Ammon's horn (tissue), 1 donor: Measurements from ENCODE around the gene BARX2.

Experiments used
- DNase-seq: peaks from one replicate; pipeline ENCODE4 v3.0.0-alpha.2; 2016; ENCODE audit warnings: low spot score

Gene BARX2

GRCh38 chr11:129374081-129374992 is 1.3 kb upstream of the BARX2 start:
- no peak for DNase-seq

- DNase-seq = no peak
Measured at GRCh38 chr11:129374993-129375750, 476 bp upstream of the BARX2 start.

- no peak for DNase-seq
Measured at GRCh38 chr11:129376658-129377341, 1.2 kb downstream of the BARX2 start.

GRCh38 chr11:129377739-129378138 is 2.1 kb downstream of the BARX2 start:
- no peak for DNase-seq

GRCh38 chr11:129380413-129380812 is 4.8 kb downstream of the BARX2 start:
- no peak for DNase-seq

- DNase-seq = no peak
Measured at GRCh38 chr11:129382583-129382982, 6.9 kb downstream of the BARX2 start.

DNA sequence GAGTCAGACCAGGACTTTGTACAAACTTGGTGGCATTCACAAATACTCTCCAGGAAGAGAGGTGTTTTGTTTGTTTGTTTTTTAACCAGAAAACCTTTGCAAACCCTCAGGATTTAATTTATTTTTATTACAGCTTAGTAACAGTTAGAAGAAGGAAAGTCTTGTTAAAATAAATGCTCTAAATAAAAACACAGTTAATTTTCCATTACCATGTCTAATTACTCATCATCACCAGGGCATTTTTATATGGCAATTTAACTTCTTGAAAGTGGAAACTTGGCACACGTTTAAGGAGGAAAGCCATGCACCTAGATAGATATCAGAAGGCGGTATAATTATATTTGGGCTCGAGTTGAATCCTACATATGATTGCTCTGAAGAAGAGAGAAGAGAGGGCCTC is 7.4 kb downstream of the BARX2 start:
- DNase-seq = no peak

DNA sequence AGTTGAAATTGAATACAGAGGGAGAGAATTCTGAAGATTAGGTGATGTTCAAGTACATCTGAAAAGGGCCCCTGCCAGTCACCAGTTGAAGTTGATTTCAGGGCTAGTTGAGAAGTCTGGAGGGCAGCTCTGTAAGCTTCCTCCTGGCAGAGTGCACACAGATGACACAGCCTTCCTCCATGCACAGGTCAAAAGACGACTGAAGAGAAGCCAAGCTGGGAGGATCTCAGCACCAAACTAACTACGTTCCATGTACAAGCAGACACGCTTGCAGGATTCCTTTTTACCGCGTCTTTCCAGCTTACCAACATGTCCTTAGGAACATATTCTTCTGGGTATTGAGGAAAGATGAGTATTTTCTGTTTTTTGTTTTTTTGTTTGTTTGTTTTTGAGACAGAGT is 7.9 kb downstream of the BARX2 start:
- no peak for DNase-seq

DNA sequence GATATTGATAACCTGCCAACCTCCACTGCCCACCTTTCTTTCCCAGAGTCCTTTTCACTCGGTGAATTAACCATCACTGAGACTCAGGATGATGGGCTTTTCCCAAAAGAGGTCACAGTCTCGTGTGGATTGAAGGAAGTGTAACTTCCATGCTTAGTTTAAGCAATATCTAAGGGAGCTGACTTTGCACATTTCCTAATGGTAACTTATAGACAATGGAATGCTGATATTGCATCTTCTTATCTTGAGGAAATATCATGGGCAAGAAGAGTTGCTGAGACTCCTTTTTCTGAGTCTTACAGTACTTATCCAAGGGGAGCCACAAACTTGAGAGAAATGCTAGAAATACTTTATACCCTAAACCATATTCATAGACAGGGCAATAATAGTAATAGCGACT is 8.8 kb downstream of the BARX2 start:
- DNase-seq = no peak

DNA sequence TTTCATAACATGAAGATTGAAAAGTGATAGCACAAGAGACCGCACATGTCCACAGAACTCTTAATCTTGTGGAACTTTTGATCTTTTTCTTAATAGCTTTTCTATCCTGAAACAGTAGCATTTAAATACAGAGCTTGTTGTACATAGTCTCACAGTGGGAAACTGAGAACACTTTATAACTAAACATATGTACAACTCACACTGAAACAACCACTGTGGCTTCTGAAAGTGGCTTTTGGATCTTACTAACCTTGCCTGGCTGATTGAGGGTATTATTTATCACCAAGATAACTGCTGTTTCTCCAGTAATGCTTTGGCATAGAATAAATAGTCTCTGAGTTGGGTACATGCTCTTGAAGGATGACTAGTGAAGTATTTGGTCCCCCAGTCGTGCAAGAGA is 10.2 kb downstream of the BARX2 start:
- no peak for DNase-seq

- no peak for DNase-seq
Measured at GRCh38 chr11:129386795-129387397, 11.2 kb downstream of the BARX2 start.

GRCh38 chr11:129387434-129387833 is 11.8 kb downstream of the BARX2 start:
- no peak for DNase-seq

DNA sequence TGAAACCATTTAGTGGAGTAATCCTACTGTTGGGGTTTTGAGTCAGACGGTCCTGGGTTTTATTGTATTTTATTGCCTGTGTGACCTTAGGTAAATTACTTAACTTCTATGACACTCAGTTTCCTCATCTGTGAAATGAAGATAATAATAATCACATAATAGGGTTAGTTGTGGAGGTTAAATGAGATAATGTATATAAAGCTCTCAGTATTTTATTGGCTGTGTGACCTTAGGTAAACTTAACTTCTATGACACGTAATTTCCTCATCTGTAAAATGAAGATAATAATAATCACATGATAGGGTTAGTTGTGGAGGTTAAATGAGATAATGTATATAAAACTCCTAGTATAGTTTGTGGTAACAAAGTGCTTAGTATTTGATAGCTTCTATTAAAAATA is 13.2 kb downstream of the BARX2 start:
- DNase-seq = no peak

- no peak for DNase-seq
Measured at GRCh38 chr11:129390303-129390821, 14.7 kb downstream of the BARX2 start.

DNA sequence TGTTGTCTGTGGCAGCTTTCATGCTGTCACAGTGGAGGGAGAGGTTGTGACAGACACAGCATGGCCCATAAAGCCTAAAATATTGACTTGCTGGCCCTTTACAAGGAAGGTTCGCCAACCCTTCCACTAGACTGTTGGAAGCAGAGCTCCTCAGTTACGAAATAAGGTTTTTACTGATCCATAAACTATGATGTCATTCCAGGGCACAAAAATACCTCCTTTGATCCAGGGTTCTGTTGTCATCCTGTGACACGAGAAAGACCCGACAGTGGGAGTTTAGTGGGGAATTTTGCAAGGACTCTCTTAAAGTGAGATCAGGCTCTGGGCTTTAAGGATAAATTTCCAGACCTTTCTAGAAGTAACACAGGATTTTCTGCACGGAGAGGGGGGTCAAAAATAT is 15.7 kb downstream of the BARX2 start:
- no peak for DNase-seq

GRCh38 chr11:129391821-129392220 is 16.2 kb downstream of the BARX2 start:
- no peak for DNase-seq

GRCh38 chr11:129392995-129393394 is 17.3 kb downstream of the BARX2 start:
- DNase-seq = no peak

DNA sequence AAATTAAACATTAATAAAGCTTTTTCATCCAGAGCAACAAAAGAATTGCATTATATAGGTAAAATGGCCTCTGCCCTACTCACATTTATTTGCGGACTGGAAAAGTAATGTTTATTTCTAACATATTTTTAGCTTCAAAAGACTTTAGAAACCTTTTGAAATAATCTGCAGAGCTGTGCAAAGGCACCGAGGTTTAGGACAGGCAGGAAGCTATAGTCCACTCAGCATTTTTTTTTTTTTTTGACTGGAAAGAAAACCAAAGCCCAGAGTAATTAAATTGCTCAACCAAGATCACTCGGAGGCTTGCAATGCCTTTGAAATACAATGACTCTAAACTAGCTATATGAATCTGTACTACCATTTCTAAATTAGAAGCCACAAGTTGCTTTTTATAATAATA is 19.1 kb downstream of the BARX2 start:
- DNase-seq = no peak

- no peak for DNase-seq
Measured at GRCh38 chr11:129395432-129395831, 19.8 kb downstream of the BARX2 start.

- DNase-seq = no peak
Measured at GRCh38 chr11:129395883-129396282, 20.2 kb downstream of the BARX2 start.

DNA sequence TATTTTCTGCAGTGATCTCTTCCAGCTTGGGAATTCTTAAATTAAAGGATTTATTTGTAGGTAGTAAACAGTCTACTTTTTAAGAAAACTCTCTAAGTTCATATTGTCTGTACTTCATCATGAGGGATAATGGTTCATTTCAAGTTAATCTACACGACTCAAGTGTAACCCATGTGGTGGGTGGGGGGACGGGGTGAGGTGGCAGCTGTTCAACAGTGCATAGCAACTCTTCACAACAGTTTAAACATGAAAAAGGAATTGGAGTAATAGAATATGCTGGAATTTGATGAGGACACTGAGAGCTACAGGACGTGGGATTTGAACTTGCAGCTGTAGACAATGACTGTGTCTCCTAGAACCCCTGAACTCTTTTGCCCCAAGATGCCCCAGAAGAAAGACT is 20.8 kb downstream of the BARX2 start:
- DNase-seq = no peak
